Peyer's patch (tissue), 4 donors: ENCODE results near the gene PBRM1.

ENCODE experiments used
- CTCF ChIP-seq, 6 experiments: fragments of 450-650 bp in 4 of 6; fragments of 200-600 bp in 2 of 6; sonication (generic) in 1 of 6; IDR thresholded peaks; one replicate each; pipeline ENCODE4 v1.5.1; 2017 to 2019; ENCODE audit warnings: antibody characterized with exemption in 6 of 6, mild to moderate bottlenecking in 3 of 6, moderate library complexity in 1 of 6
- POLR2A ChIP-seq, 2 donors: fragments of 450-650 bp; IDR thresholded peaks; one replicate each; pipeline ENCODE4 v1.5.1; 2017; ENCODE audit warnings: antibody characterized with exemption in 2 of 2, mild to moderate bottlenecking in 2 of 2, moderate library complexity in 2 of 2

GRCh38 chr3:52498137-52499054 is 187.3 kb downstream of the PBRM1 start:
- no peak for TF ChIP-seq CTCF (IDR thresholded peaks at IDR 0.05)
- no peak for TF ChIP-seq POLR2A (IDR thresholded peaks at IDR 0.05)
